HCT116 (cell line): Measurements from ENCODE around the gene ZNF776. TPM values are rescaled to one million over a fixed set of nuclear protein-coding genes. Genes with fewer than 3 reads are reported as not detected.

Experiments used
- ATAC-seq: fragments of 200-7000 bp; cut with Tn5 transposase; 2 replicates; pipeline ENCODE4 v1.9.1; 2020; ENCODE audit warnings: mild to moderate bottlenecking, moderate library complexity
- BruUV-seq: library from RNA; stranded (reverse); fragments of 400-500 nt; replicated peaks from 2 replicates; lab custom pipeline; 2021; lab: Mats Ljungman, UMichigan
- CTCF ChIA-PET: fragments of 300-600 bp; sonication (Branson Sonifier 250); formaldehyde crosslinking; loops from one replicate; lab custom pipeline; 2021; ENCODE audit warnings: antibody characterized with exemption; lab: Charles Lee
- POLR2A ChIA-PET: fragments of 300-600, 350-600 bp; sonication (Branson Sonifier 250); formaldehyde crosslinking; loops from one replicate; lab custom pipeline; 2021; ENCODE audit warnings: antibody characterized with exemption; lab: Charles Lee
- RAD21 ChIA-PET, 2 experiments: fragments of 300-600 bp; sonication (Branson Sonifier 250); formaldehyde crosslinking; loops; one replicate each; lab custom pipeline; 2023; ENCODE audit warnings: low total read pairs in 2 of 2; ENCODE audit not compliant: uncharacterized antibody in 2 of 2, unreplicated experiment in 2 of 2, low non-redundant PET in 1 of 2; lab: Charles Lee
- DNase-seq: peaks from one replicate; pipeline ENCODE4 v3.0.0-alpha.2; 2010; ENCODE audit warnings: low read depth, low spot score
- H2AFZ ChIP-seq: fragments of 200-600 bp; shearing (Covaris generic), sonication (generic); 2 replicates; pipeline ENCODE4 v1.6.1; 2017; ENCODE audit warnings: low read depth, mixed run types, mixed read lengths, antibody characterized with exemption, low read length; ENCODE audit not compliant: poor library complexity, severe bottlenecking
- H3K27ac ChIP-seq: 2 replicates; pipeline ENCODE4 v1.5.1; 2012; ENCODE audit warnings: low read depth, low read length
- H3K27me3 ChIP-seq: fragments of 200-600 bp; sonication (generic); 2 replicates; pipeline ENCODE4 v1.6.1; 2016; ENCODE audit warnings: mixed run types, low read length, mixed read lengths; ENCODE audit not compliant: insufficient read depth
- H3K36me3 ChIP-seq, 2 experiments: fragments of 200-500 bp in 1 of 2; fragments of 200-600 bp in 1 of 2; sonication (Bioruptor generic) in 1 of 2; sonication (generic) in 1 of 2; 2 replicates each; pipeline versions ENCODE4 v1.5.1 to v1.6.1; 2014 to 2016; ENCODE audit warnings: low read length in 2 of 2, inconsistent platforms in 1 of 2, mixed read lengths in 1 of 2, mixed run types in 1 of 2; ENCODE audit not compliant: insufficient read depth in 2 of 2, control insufficient read depth in 1 of 2
- H3K4me1 ChIP-seq, 2 experiments: fragments of 200-600 bp in 1 of 2; sonication (generic) in 1 of 2; 2 replicates each; pipeline versions ENCODE4 v1.5.1 to v1.6.1; 2012 to 2017; ENCODE audit warnings: low read length in 2 of 2, inconsistent platforms in 1 of 2, mild to moderate bottlenecking in 1 of 2, mixed read lengths in 1 of 2, mixed run types in 1 of 2, moderate library complexity in 1 of 2; ENCODE audit not compliant: insufficient read depth in 2 of 2, control insufficient read depth in 1 of 2
- H3K4me2 ChIP-seq: fragments of 200-600 bp; sonication (generic); 2 replicates; pipeline ENCODE4 v1.6.1; 2017; ENCODE audit warnings: mixed run types, low read length, mixed read lengths
- H3K4me3 ChIP-seq, 2 experiments: fragments of 200-600 bp in 1 of 2; sonication (generic) in 1 of 2; replicated peaks in 1 of 2; 2 replicates each; pipeline ENCODE4 v1.5.1; 2011 to 2016; ENCODE audit warnings: low read length in 2 of 2, control low read depth in 1 of 2, low read depth in 1 of 2, mild to moderate bottlenecking in 1 of 2, mixed read lengths in 1 of 2, mixed run types in 1 of 2
- H3K79me2 ChIP-seq: fragments of 200-600 bp; sonication (generic); 2 replicates; pipeline ENCODE4 v1.6.1; 2017; ENCODE audit warnings: mild to moderate bottlenecking, mixed run types, low read length, moderate library complexity, mixed read lengths; ENCODE audit not compliant: insufficient read depth
- H3K9ac ChIP-seq: fragments of 200-600 bp; sonication (generic); 2 replicates; pipeline ENCODE4 v1.6.1; 2016; ENCODE audit warnings: low read length, mixed read lengths
- H3K9me2 ChIP-seq: fragments of 200-600 bp; sonication (generic), shearing (Covaris generic); 2 replicates; pipeline ENCODE4 v1.6.1; 2017; ENCODE audit warnings: mixed run types, mild to moderate bottlenecking, moderate library complexity; ENCODE audit not compliant: insufficient read depth
- H3K9me3 ChIP-seq, 2 experiments: fragments of 200-500 bp in 1 of 2; fragments of 200-600 bp in 1 of 2; sonication (Bioruptor generic) in 1 of 2; sonication (generic) in 1 of 2; 2 replicates each; pipeline ENCODE4 v1.6.1; 2014 to 2017; ENCODE audit warnings: low read length in 2 of 2, mixed read lengths in 2 of 2, inconsistent platforms in 1 of 2, low read depth in 1 of 2, mild to moderate bottlenecking in 1 of 2, mixed run types in 1 of 2, moderate library complexity in 1 of 2; ENCODE audit not compliant: control insufficient read depth in 1 of 2, insufficient read depth in 1 of 2
- H4K20me1 ChIP-seq: fragments of 200-600 bp; sonication (generic), shearing (Covaris generic); 2 replicates; pipeline ENCODE4 v1.6.1; 2017; ENCODE audit warnings: mixed run types, mild to moderate bottlenecking, moderate library complexity; ENCODE audit not compliant: insufficient read depth
- CBX3 ChIP-seq: IDR thresholded peaks from 2 replicates; pipeline ENCODE4 v1.6.1; 2012; ENCODE audit warnings: low read depth
- ELF1 ChIP-seq: IDR thresholded peaks from 2 replicates; pipeline ENCODE4 v1.6.1; 2012; ENCODE audit warnings: low read depth, borderline replicate concordance
- EZH2 ChIP-seq: fragments of 200-600 bp; sonication (generic); IDR thresholded peaks from 2 replicates; pipeline ENCODE4 v1.6.1; 2017; ENCODE audit warnings: antibody characterized with exemption, mixed run types
- EZH2phosphoT487 ChIP-seq: fragments of 200-600 bp; IDR thresholded peaks from 2 replicates; pipeline ENCODE4 v1.6.1; 2018; ENCODE audit warnings: antibody characterized with exemption, borderline replicate concordance
- FOSL1 ChIP-seq: IDR thresholded peaks from 2 replicates; pipeline ENCODE4 v1.6.1; 2012; ENCODE audit warnings: low read depth
- POLR2AphosphoS5 ChIP-seq: IDR thresholded peaks from 2 replicates; pipeline ENCODE4 v1.6.1; 2011; ENCODE audit warnings: mild to moderate bottlenecking, low read depth, low read length, moderate library complexity
- RAD21 ChIP-seq: IDR thresholded peaks from 2 replicates; pipeline ENCODE4 v1.6.1; 2012; ENCODE audit warnings: low read depth, mild to moderate bottlenecking
- SIN3A ChIP-seq: IDR thresholded peaks from 2 replicates; pipeline ENCODE4 v1.6.1; 2012; ENCODE audit warnings: low read depth
- SP1 ChIP-seq: IDR thresholded peaks from 2 replicates; pipeline ENCODE4 v1.6.1; 2012; ENCODE audit warnings: low read depth
- SRF ChIP-seq: IDR thresholded peaks from 2 replicates; pipeline ENCODE4 v1.6.1; 2012; ENCODE audit warnings: low read depth
- TCF7L2 ChIP-seq: IDR thresholded peaks from 2 replicates; pipeline ENCODE4 v1.7.0; 2011; ENCODE audit warnings: borderline replicate concordance, inconsistent platforms; ENCODE audit not compliant: insufficient read depth, insufficient read length; ENCODE audit errors: extremely low read depth
- YY1 ChIP-seq: IDR thresholded peaks from 2 replicates; pipeline ENCODE4 v1.6.1; 2011; ENCODE audit warnings: low read length, low read depth, moderate library complexity, mild to moderate bottlenecking; ENCODE audit not compliant: insufficient replicate concordance; ENCODE audit errors: extremely low read depth
- ZNF274 ChIP-seq: fragments of 200-500 bp; sonication (Bioruptor generic); IDR thresholded peaks from 2 replicates; pipeline ENCODE4 v1.6.1; 2014; ENCODE audit warnings: mild to moderate bottlenecking, low read depth, low read length, inconsistent platforms
- intact Hi-C: fragments of 100-400 bp; cut with micrococcal nuclease; formaldehyde crosslinking; loops from 2 replicates; pipeline ENCODE4 v1.10.0; 2022
- total RNA-seq: library from RNA; stranded (reverse); gene quantifications from one replicate; pipeline ENCODE4 v1.2.1, GENCODE V29; 2021; ENCODE audit not compliant: unreplicated experiment
- TF ChIP-seq, protein P1 (sequence below): IDR thresholded peaks from 2 replicates; pipeline ENCODE4 v1.6.1; 2012
- TF ChIP-seq, protein P2 (sequence below), 3 experiments: fragments of 200-600 bp in 1 of 3; sonication (generic) in 1 of 3; IDR thresholded peaks in 2 of 3; conservative IDR thresholded peaks in 1 of 3; 2 replicates each; pipeline ENCODE4 v1.5.1; 2012 to 2017; ENCODE audit warnings: low read depth in 2 of 3, low read length in 2 of 3, antibody characterized with exemption in 1 of 3, borderline replicate concordance in 1 of 3, control low read depth in 1 of 3, mild to moderate bottlenecking in 1 of 3, mixed read lengths in 1 of 3, mixed run types in 1 of 3, moderate library complexity in 1 of 3; ENCODE audit not compliant: insufficient read depth in 1 of 3
- TF ChIP-seq, protein P3 (sequence below): IDR thresholded peaks from 2 replicates; pipeline ENCODE4 v1.6.1; 2011; ENCODE audit warnings: mild to moderate bottlenecking, low read length, moderate library complexity; ENCODE audit not compliant: insufficient replicate concordance; ENCODE audit errors: extremely low read depth

The ZNF776 gene
- total RNA-seq, 1 experiment from 2014 or later, result 8.6 TPM

DNA sequence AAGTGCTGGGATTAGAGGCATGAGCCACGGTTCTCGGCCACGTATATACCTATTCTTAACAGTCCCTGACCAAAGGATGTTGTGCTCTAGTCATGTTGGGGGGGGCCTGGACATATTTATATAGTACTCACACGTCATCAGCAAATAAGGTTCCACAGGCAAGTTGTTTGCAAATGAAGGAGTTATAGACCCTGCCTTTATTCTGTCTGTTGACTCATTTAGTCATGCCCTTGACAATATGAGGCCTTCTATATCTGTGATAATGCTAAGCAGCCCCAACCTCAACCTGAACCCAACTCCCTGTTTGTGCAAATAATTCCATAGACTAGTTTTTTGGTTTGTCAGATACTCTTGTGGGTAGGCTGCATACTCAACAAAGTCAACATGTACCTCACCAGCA, 31.7 kb downstream of the ZNF776 start:
- POLR2A ChIA-PET, result no interaction called here
- Histone ChIP-seq H3K9me2 (no peaks in the 10 kb centered on the region), H3K79me2 (0 out of 2 replicates have a peak, but pooled peaks cover 5% of the 10 kb centered on the region), H3K27ac (no peak overlapping the region), H4K20me1 (no peaks in the 10 kb centered on the region), H3K27me3 (no peaks in the 10 kb centered on the region), H3K4me3 (no peak overlapping the region), H2AFZ (no peak overlapping the region), H3K9me3 (peaks cover 13 to 23% of the 10 kb centered on the region in 2 experiments; a peak in 3 of 4 replicates), H3K4me2 (no peak overlapping the region), H3K4me1 (no peaks in the 10 kb centered on the region), H3K36me3 (peaks cover 2 to 5% of the 10 kb centered on the region in 2 experiments; a peak in 2 of 4 replicates), H3K9ac (no peak overlapping the region)
- intact Hi-C loops, result no loop called here
- BruUV-seq, result no TSS peak
- RAD21 ChIA-PET, result no interaction called here
- no peak for DNase-seq
- no peak for ATAC-seq
- TF ChIP-seq, protein P1, sequence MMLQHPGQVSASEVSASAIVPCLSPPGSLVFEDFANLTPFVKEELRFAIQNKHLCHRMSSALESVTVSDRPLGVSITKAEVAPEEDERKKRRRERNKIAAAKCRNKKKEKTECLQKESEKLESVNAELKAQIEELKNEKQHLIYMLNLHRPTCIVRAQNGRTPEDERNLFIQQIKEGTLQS, result no peak
- TF ChIP-seq ZNF274 (no peak), ELF1 (no peak), YY1 (no peak), EZH2 (no peak), CBX3 (no peak), SRF (no peak), RAD21 (no peak), TCF7L2 (no peak), SP1 (no peak), EZH2phosphoT487 (no peak), POLR2AphosphoS5 (no peak), FOSL1 (no peak), SIN3A (no peak)
- TF ChIP-seq, protein P2, sequence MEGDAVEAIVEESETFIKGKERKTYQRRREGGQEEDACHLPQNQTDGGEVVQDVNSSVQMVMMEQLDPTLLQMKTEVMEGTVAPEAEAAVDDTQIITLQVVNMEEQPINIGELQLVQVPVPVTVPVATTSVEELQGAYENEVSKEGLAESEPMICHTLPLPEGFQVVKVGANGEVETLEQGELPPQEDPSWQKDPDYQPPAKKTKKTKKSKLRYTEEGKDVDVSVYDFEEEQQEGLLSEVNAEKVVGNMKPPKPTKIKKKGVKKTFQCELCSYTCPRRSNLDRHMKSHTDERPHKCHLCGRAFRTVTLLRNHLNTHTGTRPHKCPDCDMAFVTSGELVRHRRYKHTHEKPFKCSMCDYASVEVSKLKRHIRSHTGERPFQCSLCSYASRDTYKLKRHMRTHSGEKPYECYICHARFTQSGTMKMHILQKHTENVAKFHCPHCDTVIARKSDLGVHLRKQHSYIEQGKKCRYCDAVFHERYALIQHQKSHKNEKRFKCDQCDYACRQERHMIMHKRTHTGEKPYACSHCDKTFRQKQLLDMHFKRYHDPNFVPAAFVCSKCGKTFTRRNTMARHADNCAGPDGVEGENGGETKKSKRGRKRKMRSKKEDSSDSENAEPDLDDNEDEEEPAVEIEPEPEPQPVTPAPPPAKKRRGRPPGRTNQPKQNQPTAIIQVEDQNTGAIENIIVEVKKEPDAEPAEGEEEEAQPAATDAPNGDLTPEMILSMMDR (IDR thresholded peaks at IDR 0.05 in 2 of 3, conservative IDR thresholded peaks at IDR 0.05 in 1 of 3; ENCODE audit: borderline replicate concordance in 1 of 3, insufficient read depth in 1 of 3, low read depth in 2 of 3, low read length in 2 of 3), result no peak
- TF ChIP-seq, protein P3, sequence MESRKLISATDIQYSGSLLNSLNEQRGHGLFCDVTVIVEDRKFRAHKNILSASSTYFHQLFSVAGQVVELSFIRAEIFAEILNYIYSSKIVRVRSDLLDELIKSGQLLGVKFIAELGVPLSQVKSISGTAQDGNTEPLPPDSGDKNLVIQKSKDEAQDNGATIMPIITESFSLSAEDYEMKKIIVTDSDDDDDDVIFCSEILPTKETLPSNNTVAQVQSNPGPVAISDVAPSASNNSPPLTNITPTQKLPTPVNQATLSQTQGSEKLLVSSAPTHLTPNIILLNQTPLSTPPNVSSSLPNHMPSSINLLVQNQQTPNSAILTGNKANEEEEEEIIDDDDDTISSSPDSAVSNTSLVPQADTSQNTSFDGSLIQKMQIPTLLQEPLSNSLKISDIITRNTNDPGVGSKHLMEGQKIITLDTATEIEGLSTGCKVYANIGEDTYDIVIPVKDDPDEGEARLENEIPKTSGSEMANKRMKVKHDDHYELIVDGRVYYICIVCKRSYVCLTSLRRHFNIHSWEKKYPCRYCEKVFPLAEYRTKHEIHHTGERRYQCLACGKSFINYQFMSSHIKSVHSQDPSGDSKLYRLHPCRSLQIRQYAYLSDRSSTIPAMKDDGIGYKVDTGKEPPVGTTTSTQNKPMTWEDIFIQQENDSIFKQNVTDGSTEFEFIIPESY, result no peak
- CTCF ChIA-PET, result no interaction called here
